ENCODE results near the gene ANKRD62.

Gene ANKRD62

GRCh38 chr18:12086677-12087470, 6.8 kb upstream of the ANKRD62 start:
- in situ Hi-C loops (cut with MboI; ENCODE audit: low pct_unique_long_range_greater_than_20kb, low sequenced_read_pairs, unreplicated experiment): no loop called here
- TF ChIP-seq CTCF (IDR thresholded peaks at IDR 0.05; ENCODE audit: extremely low read depth, insufficient read depth, missing control alignments): no peak

DNA sequence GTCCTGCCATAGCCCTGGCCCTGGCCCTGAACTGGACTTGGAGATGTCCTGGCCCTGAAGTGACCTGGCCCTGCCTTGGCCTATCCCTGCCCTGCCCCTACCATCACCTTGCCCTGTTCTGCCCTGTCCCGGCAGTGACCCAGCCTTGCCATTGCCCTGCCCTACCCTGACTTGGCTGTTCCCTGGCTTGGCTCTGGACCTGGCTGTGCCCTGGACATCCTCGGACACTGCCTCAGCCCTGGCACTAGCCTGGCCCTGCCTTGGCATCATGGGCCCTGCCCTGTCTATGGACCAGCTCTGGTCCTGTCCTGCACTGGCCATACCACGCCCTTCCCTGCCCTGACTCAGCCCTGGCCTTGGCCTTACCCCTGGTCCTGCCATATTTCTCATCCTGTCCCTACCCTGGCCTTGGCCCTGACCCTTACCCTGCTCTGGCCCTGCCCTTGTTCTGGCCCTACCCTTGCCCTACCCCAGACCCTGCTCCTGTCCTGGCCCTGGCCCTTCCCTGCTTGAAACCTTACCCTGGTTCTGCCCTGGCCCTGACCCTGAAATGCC, 6.1 kb upstream of the ANKRD62 start:
- no peak for TF ChIP-seq CTCF (IDR thresholded peaks at IDR 0.05; ENCODE audit: extremely low read depth, insufficient read depth, missing control alignments)
- in situ Hi-C loops (cut with MboI; ENCODE audit: low pct_unique_long_range_greater_than_20kb, low sequenced_read_pairs, unreplicated experiment): no loop called here
- DNase-seq (ENCODE audit: low spot score): no peak

More at GRCh38 chr18:12086677-12087470, 6.8 kb upstream of the ANKRD62 start:
- DNase-seq (ENCODE audit: low spot score): no peak

DNA sequence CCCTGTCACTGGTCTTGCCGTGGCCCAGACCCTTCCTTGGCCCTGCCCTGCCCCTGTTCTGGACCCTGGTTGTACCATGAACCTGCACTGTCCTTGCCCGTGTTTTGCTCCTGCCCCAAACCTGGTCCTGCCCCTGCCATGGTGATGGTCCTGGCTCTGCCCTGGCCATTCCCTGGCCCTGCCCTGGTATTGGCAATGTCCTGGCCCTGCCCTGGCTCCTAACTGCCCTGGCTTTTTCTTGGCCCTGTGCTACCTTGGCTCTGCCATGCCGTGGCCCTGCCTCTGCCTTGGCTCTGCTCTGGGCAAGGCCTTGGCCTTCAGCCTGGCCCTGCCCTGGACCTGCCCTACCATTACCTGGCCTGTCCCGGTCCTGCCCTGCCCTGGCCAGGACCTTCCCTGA, 5.5 kb upstream of the ANKRD62 start:
- in situ Hi-C loops (cut with MboI; ENCODE audit: low pct_unique_long_range_greater_than_20kb, low sequenced_read_pairs, unreplicated experiment): no loop called here

DNA sequence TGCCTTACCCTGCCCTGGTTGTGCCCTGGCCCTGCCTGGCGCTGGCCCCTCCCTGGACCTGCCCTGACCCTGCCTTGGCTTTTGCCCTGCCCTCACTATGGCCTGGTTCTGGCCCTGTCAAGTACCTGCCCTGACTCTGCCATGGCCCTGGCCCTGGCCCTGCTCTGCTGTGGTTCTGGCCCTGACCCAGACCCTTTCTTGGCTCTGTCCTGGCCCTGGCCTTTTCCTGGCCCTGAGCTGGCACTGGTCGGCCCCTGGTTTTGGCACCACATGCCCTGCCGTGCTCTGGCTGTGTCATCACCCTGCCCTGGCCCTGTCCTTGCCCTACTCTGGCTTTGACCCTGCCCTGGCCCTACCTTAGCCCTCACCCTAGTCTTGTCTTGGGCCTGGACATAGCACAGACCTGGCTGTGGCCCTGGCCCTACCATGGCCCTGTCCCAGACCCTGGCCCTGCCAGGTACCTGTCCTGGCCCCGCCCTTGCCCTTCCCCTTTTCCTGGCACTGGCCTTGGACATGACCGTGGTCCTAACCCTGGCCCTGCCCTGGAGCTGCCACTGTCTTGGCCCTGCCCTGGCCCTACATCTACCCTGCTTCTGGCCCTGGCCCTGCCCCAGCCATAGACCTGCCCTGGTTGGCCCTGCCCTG, 4.8 kb upstream of the ANKRD62 start:
- TF ChIP-seq CTCF (IDR thresholded peaks at IDR 0.05; ENCODE audit: extremely low read depth, insufficient read depth, missing control alignments): no peak
- in situ Hi-C loops (cut with MboI; ENCODE audit: low pct_unique_long_range_greater_than_20kb, low sequenced_read_pairs, unreplicated experiment): no loop called here
- DNase-seq (ENCODE audit: low spot score): no peak

More for the DNA sequence above, 5.5 kb upstream of the ANKRD62 start:
- no peak for TF ChIP-seq CTCF (IDR thresholded peaks at IDR 0.05; ENCODE audit: extremely low read depth, insufficient read depth, missing control alignments)
- DNase-seq (ENCODE audit: low spot score): no peak

- no peak for TF ChIP-seq CTCF (IDR thresholded peaks at IDR 0.05; ENCODE audit: extremely low read depth, insufficient read depth, missing control alignments)
Measured at GRCh38 chr18:12091538-12092141, 2.0 kb upstream of the ANKRD62 start.

DNA sequence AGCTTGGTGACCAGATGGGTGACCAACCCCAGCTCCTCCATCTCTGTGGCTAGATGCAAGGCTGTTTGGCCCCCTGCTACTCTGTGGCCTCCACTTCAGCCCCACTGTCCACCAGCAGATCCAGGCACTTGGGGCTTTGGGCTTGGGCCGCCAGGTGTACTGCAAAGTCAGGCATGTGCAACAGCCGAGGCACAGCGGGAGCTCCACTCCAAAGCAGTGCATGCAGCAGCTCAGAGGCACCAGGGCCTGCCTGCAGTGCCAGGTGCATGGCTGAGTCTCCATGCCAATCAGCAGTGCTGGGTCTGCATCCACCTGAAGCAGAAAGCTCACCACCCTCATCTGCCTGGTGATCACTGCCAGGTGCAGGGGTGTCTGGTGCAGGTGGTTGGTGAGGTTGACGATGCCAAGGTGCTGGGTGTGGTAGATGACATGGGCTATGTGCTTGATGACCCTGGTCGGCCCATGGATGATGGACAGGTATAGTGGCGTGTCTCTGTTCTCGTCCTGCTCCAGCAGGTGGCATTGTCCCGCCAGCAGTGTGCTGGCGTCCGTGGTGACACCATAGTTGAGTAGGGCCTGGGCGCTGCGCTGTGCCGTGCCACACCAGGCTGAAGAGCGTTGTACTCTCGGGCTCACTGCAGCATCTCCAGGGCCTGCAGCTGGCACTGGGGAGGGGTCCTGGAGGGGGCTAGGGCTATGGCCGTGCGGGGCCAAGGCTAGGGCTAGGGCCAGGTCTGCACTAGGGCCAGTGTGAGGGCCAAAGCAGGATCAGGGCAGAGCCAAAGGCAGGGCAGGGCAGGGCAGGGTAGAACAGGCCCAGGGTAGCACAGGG, 1.0 kb upstream of the ANKRD62 start:
- in situ Hi-C loops (cut with MboI; ENCODE audit: low pct_unique_long_range_greater_than_20kb, low sequenced_read_pairs, unreplicated experiment): no loop called here
- peak; percentile 68 for DNase-seq (ENCODE audit: low spot score)
- TF ChIP-seq CTCF (IDR thresholded peaks at IDR 0.05; ENCODE audit: extremely low read depth, insufficient read depth, missing control alignments): peak; percentile 50

More at GRCh38 chr18:12091538-12092141, 2.0 kb upstream of the ANKRD62 start:
- DNase-seq (ENCODE audit: low spot score): no peak
- in situ Hi-C loops (cut with MboI; ENCODE audit: low pct_unique_long_range_greater_than_20kb, low sequenced_read_pairs, unreplicated experiment): no loop called here
